HepG2 (cell line): ENCODE measurements around the gene REM2. TPM values are rescaled to one million over a fixed set of nuclear protein-coding genes. Genes with fewer than 3 reads are reported as not detected.

Source experiments
- CCAR2 ChIP-seq: fragments of 200-400 bp; formaldehyde crosslinking; optimal IDR thresholded peaks from 2 replicates; pipeline ENCODE3; 2018; ENCODE audit warnings: low read depth, mild to moderate bottlenecking, low read length, moderate library complexity
- CREM ChIP-seq, 2 experiments: sonication (generic) in 1 of 2; formaldehyde crosslinking in 1 of 2; IDR thresholded peaks; 2 replicates each; pipeline versions ENCODE4 v1.4.0 to v1.6.1; 2016 to 2020; ENCODE audit warnings: antibody characterized with exemption in 1 of 2, mild to moderate bottlenecking in 1 of 2, missing genetic modification reagents in 1 of 2
- EED ChIP-seq: sonication (generic); formaldehyde crosslinking; IDR thresholded peaks from 2 replicates; pipeline ENCODE4 v1.5.0; 2020; ENCODE audit warnings: mild to moderate bottlenecking, missing genetic modification reagents
- HMGXB4 ChIP-seq, 2 experiments: sonication (generic) in 1 of 2; formaldehyde crosslinking in 1 of 2; IDR thresholded peaks; 2 replicates each; pipeline versions ENCODE4 v1.4.0 to v1.6.1; 2018 to 2020; ENCODE audit warnings: missing genetic modification reagents in 2 of 2, borderline replicate concordance in 1 of 2, low read depth in 1 of 2, mild to moderate bottlenecking in 1 of 2, missing biosample characterization in 1 of 2
- HNF4A ChIP-seq: sonication (generic); formaldehyde crosslinking; IDR thresholded peaks from 2 replicates; pipeline ENCODE4 v1.4.0; 2020; ENCODE audit warnings: missing genetic modification reagents
- KDM2A ChIP-seq: sonication (generic); formaldehyde crosslinking; IDR thresholded peaks from 2 replicates; pipeline ENCODE4 v1.4.0; 2020; ENCODE audit warnings: low read depth, missing genetic modification reagents, borderline replicate concordance
- MATR3 ChIP-seq: sonication (generic); formaldehyde crosslinking; IDR thresholded peaks from 2 replicates; pipeline ENCODE4 v1.4.0; 2020; ENCODE audit warnings: missing genetic modification reagents
- MAZ ChIP-seq, 2 experiments: sonication (generic) in 1 of 2; formaldehyde crosslinking in 1 of 2; IDR thresholded peaks; 2 replicates each; pipeline versions ENCODE4 v1.5.0 to v1.6.1; 2012 to 2020; ENCODE audit warnings: low read depth in 2 of 2, mild to moderate bottlenecking in 2 of 2, borderline replicate concordance in 1 of 2, improper control_type of control experiment in 1 of 2, low read length in 1 of 2, missing genetic modification reagents in 1 of 2, moderate library complexity in 1 of 2
- MTA1 ChIP-seq: sonication (generic); formaldehyde crosslinking; IDR thresholded peaks from 2 replicates; pipeline ENCODE4 v1.4.0; 2020; ENCODE audit warnings: missing genetic modification reagents, mild to moderate bottlenecking, borderline replicate concordance
- MYNN ChIP-seq: sonication (generic); formaldehyde crosslinking; IDR thresholded peaks from 2 replicates; pipeline ENCODE4 v1.4.0; 2020; ENCODE audit warnings: mild to moderate bottlenecking, low read depth, missing genetic modification reagents
- PPARG ChIP-seq: conservative IDR thresholded peaks from 2 replicates; pipeline ENCODE4 v1.6.1; 2016; ENCODE audit warnings: missing biosample characterization, missing genetic modification reagents
- SIX1 ChIP-seq: sonication (generic); formaldehyde crosslinking; IDR thresholded peaks from 2 replicates; pipeline ENCODE4 v1.4.0; 2020; ENCODE audit warnings: missing genetic modification reagents, borderline replicate concordance
- THYN1 ChIP-seq: sonication (generic); formaldehyde crosslinking; IDR thresholded peaks from 2 replicates; pipeline ENCODE4 v1.8.1; 2023; ENCODE audit warnings: low read depth, mild to moderate bottlenecking, moderate library complexity, missing genetic modification reagents, borderline replicate concordance
- ZBTB37 ChIP-seq: sonication (generic); formaldehyde crosslinking; IDR thresholded peaks from 2 replicates; pipeline ENCODE4 v1.4.0; 2020; ENCODE audit warnings: mild to moderate bottlenecking, missing genetic modification reagents
- ZNF775 ChIP-seq: sonication (generic); formaldehyde crosslinking; IDR thresholded peaks from 2 replicates; pipeline ENCODE4 v1.4.0; 2020; ENCODE audit warnings: missing genetic modification reagents, mild to moderate bottlenecking, moderate library complexity, borderline replicate concordance
- polyA plus RNA-seq, 8 experiments: library from polyadenylated mRNA; depleted of rRNA in 3 of 8; stranded (reverse) in 7 of 8; unstranded in 1 of 8; fragments of >200 nt; fragmentation: Illumina TruSeq in 4 of 8; extraction: Trizol in 4 of 8; gene quantifications; 2 replicates each; pipeline versions ENCODE4 v1.2.1 to v1.2.3, GENCODE V29; 2011 to 2016; ENCODE audit warnings: low read depth in 4 of 8, missing spikeins in 1 of 8, mixed read lengths in 1 of 8; ENCODE audit not compliant: insufficient read depth in 1 of 8
- total RNA-seq, 5 experiments: library from RNA; depleted of rRNA; stranded (reverse); fragments of >200 nt; fragmentation: Illumina TruSeq; extraction: Trizol; gene quantifications; 2 replicates each; pipeline ENCODE4 v1.2.3, GENCODE V29; 2016; ENCODE audit warnings: low read depth in 1 of 5

REM2 gene
- total and polyA plus RNA-seq, 2 of the 13 experiments (the other 11 are each of a cell fraction or from before 2014, with no cell fraction given) = 0.20 TPM; not detected in 1

- TF ChIP-seq HMGXB4 (CRISPR knock-in tag; IDR thresholded peaks at IDR 0.05; ENCODE audit: borderline replicate concordance in 1 of 2, low read depth in 1 of 2) (no peak), KDM2A (CRISPR knock-in tag) (no peak), MATR3 (CRISPR knock-in tag) (0 out of 2 replicates have a peak, but pooled peaks have one; percentile 30), ZNF775 (0 out of 2 replicates have a peak, but pooled peaks have one; percentile 15), MYNN (no peak), PPARG (CRISPR knock-in tag) (no peak), MAZ (IDR thresholded peaks at IDR 0.05; ENCODE audit: borderline replicate concordance, low read depth, low read length) (no peak), MAZ (CRISPR knock-in tag; IDR thresholded peaks at IDR 0.05; ENCODE audit: low read depth) (0 out of 2 replicates have a peak, but pooled peaks have one; percentile 41), MTA1 (0 out of 2 replicates have a peak, but pooled peaks have one; percentile 36), CREM (IDR thresholded peaks at IDR 0.05) (no peak), CREM (CRISPR knock-in tag; IDR thresholded peaks at IDR 0.05) (0 out of 2 replicates have a peak, but pooled peaks have one; percentile 26), HNF4A (0 out of 2 replicates have a peak, but pooled peaks have one; percentile 11), ZBTB37 (CRISPR knock-in tag) (0 out of 2 replicates have a peak, but pooled peaks have one; percentile 27), CCAR2 (no peak), SIX1 (CRISPR knock-in tag) (no peak), THYN1 (CRISPR knock-in tag) (no peak), EED (0 out of 2 replicates have a peak, but pooled peaks have one; percentile 60)
- TF ChIP-seq, all 625 proteins: peak for 10
Measured at GRCh38 chr14:22884738-22885523, 1.9 kb downstream of the REM2 start (continued).
